ENCODE data around the gene KIF21B. TPM values are rescaled to one million over a fixed set of nuclear protein-coding genes. Genes with fewer than 3 reads are reported as not detected.
A peak's percentile ranks its signal among the peaks of the same experiment; 100 is the strongest.

The KIF21B gene
- total and polyA plus RNA-seq, 9 of the 15 experiments (the other 6 are each of a cell fraction or from before 2014, with no cell fraction given): 0.46 to 13.4 (median 5.9) TPM

DNA sequence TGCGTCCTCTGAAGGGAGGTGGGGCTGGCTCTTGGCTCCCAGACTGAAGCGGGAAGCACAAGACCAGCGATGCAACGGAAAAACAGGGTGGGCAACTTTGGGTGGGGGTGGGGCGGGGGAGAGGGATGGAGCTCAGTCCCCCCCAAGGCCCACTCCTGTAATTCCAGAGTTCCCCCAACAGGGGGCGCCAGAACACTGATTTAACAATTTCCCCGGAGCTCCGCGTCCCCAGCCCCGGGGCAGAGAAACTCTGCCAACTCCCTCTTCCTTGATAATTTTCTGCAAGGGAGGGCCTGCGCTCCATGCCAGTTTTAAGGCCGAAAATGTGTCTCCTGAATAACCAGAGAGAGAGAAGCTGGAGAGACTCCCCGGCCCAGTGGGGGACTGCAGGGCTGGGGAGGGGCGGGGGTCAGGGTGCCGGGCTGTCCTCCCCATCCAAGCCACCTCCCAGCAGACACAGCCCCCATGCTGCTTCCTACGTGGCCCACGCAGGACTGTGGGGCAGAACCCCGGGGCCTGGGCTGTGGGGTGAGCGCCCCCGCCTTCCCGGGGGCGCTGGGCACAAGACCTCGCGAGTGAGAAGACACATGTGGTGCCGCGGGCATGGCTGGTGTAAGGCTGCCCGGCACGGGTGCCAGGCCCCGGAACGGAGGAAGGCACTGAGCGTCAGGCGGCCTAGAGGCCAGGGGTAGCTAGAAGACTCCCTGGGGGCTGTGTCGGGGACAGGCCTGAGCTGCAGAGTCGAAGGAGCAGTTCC is 51.4 kb downstream of the KIF21B start (continued):
- TF ChIP-seq, protein P1, sequence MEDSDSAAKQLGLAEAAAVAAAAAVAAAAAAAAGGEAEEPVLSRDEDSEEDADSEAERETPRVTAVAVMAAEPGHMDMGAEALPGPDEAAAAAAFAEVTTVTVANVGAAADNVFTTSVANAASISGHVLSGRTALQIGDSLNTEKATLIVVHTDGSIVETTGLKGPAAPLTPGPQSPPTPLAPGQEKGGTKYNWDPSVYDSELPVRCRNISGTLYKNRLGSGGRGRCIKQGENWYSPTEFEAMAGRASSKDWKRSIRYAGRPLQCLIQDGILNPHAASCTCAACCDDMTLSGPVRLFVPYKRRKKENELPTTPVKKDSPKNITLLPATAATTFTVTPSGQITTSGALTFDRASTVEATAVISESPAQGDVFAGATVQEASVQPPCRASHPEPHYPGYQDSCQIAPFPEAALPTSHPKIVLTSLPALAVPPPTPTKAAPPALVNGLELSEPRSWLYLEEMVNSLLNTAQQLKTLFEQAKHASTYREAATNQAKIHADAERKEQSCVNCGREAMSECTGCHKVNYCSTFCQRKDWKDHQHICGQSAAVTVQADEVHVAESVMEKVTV (CRISPR knock-in tag; IDR thresholded peaks at IDR 0.05): peak; percentile 54
- TF ChIP-seq CAMTA2 (CRISPR knock-in tag; conservative IDR thresholded peaks at IDR 0.05) (no peak), STAG1 (CRISPR knock-in tag; IDR thresholded peaks at IDR 0.05; ENCODE audit: borderline replicate concordance) (peak; percentile 36; the same call in 1 of the 2 replicates), KDM1A (IDR thresholded peaks at IDR 0.05) (peak in 1 of 2 experiments; percentile 84; a peak in 2 of 4 replicates)

DNA sequence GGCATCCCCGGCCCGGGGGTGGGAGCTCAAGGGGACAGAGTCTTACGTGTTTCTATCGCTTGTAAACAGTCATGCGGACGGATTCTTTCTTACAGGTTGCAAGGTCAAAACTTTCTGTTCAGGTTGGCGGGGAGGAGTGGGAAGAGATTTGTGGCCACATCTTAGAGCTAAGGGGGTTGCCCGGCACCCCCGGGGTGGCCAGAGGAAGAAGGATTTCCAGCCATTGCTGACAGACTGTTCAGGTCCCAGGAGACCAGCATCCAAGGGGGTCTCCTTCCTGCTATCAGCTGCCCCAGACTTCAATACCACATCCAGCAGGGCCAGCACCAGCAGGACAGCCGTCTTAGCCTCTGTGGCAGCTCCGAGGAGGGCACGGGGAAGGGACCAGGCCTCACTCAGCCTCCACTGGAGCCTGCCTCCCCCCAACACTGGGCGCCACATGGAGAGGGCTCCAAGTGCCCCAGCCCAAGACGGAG is 52.0 kb downstream of the KIF21B start:
- H3K36me3 ChIP-seq (ENCODE audit: control insufficient read depth, insufficient read depth, low read length): no peaks in the 10 kb centered on the region
- no peak overlapping the region for H2AFZ ChIP-seq (ENCODE audit: low read depth, low read length)
- FAIRE-seq (no peak), DNase-seq (ENCODE audit: extremely low read depth in 1 of 4, low spot score in 3 of 4) (no peak), ATAC-seq (no peak)
- H3K79me2 ChIP-seq (ENCODE audit: control insufficient read depth, insufficient read depth, low read length): no peaks in the 10 kb centered on the region
- intact Hi-C loops (cut with micrococcal nuclease) (loop anchor here (10.0 kb wide), 1 partner anchor 253 kb away; no protein-coding TSS in a partner anchor), in situ Hi-C loops (cut with MboI) (no loop called here)
- WGBS (ENCODE audit: insufficient coverage, low coverage, missing lambda C conversion rate): 27% methylated on average over 14 of the region's 14 CpGs
- H3K27me3 ChIP-seq (ENCODE audit: control insufficient read depth in 2 of 2, insufficient read depth in 2 of 2, low read length in 2 of 2): peaks cover 0 to 20% of the 10 kb centered on the region in 2 experiments; a peak in 3 of 5 replicates
- H3K4me3 ChIP-seq: no peak overlapping the region
- ChIA-PET CTCF (ENCODE audit: low intra/inter-chr PET ratio) (interaction anchor here (0.7 to 5.1 kb wide), 6 partner anchors 8 to 252 kb away, joined by 3 to 76 read pairs (median 3); no protein-coding TSS in a partner anchor), POLR2A (interaction anchor here (0.6 to 1.7 kb wide), 11 partner anchors 14 to 553 kb away, joined by 3 to 9 read pairs (median 4); no protein-coding TSS in a partner anchor)
- no peaks in the 10 kb centered on the region for H3K9me3 ChIP-seq (replicated peaks; ENCODE audit: control insufficient read depth, insufficient read depth, low read depth, low read length)
- no TSS peak for BruUV-seq (replicated peaks)
- H4K20me1 ChIP-seq (replicated peaks; ENCODE audit: control insufficient read depth, insufficient read depth, low read length): peaks cover 20% of the 10 kb centered on the region
- H3K4me1 ChIP-seq (replicated peaks in 1 of 2; ENCODE audit: control insufficient read depth in 2 of 2, insufficient read depth in 2 of 2, low read length in 2 of 2): peaks cover 0 to 23% of the 10 kb centered on the region in 2 experiments; a peak in 1 of 5 replicates
- TF ChIP-seq MIER1 (IDR thresholded peaks at IDR 0.05; ENCODE audit: low read depth) (no peak), MED1 (CRISPR knock-in tag; IDR thresholded peaks at IDR 0.05; ENCODE audit: borderline replicate concordance) (0 out of 2 replicates have a peak, but pooled peaks have one; percentile 74)
- TF ChIP-seq, protein P2, sequence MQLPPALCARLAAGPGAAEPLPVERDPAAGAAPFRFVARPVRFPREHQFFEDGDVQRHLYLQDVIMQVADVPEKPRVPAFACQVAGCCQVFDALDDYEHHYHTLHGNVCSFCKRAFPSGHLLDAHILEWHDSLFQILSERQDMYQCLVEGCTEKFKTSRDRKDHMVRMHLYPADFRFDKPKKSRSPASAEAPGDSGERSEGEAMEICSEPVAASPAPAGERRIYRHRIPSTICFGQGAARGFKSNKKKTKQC (CRISPR knock-in tag; IDR thresholded peaks at IDR 0.05): peak; percentile 28; the same call in 1 of the 2 replicates
- TF ChIP-seq, protein P3, sequence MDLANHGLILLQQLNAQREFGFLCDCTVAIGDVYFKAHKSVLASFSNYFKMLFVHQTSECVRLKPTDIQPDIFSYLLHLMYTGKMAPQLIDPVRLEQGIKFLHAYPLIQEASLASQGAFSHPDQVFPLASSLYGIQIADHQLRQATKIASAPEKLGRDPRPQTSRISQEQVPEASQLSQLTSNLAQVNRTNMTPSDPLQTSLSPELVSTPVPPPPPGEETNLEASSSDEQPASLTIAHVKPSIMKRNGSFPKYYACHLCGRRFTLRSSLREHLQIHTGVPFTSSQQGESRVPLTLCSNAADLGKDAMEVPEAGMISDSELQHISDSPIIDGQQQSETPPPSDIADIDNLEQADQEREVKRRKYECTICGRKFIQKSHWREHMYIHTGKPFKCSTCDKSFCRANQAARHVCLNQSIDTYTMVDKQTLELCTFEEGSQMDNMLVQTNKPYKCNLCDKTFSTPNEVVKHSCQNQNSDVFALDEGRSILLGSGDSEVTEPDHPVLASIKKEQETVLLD (IDR thresholded peaks at IDR 0.05): no peak
- H3K4me2 ChIP-seq (ENCODE audit: insufficient read depth, low read length): no peak overlapping the region
- no peak overlapping the region for H3K9ac ChIP-seq (ENCODE audit: insufficient read depth in 1 of 2, low read depth in 2 of 2, low read length in 2 of 2)
- H3K9me1 ChIP-seq (ENCODE audit: control insufficient read depth, insufficient read depth, low read length): no peaks in the 10 kb centered on the region
- no peak overlapping the region for H3K27ac ChIP-seq (ENCODE audit: extremely low read depth, low read depth, low read length)
